ENCODE data around the gene PAQR6.

DNA sequence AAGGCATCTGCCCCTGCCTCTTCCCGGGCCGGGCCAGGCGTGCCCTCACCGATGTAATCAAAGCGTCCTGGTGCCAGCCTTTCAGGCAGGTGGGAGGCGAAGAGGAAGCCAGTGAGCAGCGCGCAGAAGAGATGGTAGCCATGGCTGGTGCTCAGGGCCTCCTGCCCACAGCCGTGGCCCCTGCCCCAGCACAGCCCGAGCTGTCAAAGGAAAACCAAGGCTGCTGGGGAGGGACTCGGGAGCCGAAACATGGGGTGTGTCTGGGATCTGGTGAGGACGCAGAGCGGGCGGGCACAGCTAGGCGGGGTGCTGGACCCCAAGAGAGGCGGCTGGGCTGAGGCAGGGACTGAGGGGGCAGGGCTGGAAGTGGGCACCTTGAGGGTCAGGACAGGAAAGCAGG, 3.1 kb downstream of the PAQR6 start:
- TF ChIP-seq POLR2A (IDR thresholded peaks at IDR 0.05): no peak
- TF ChIP-seq, protein P1, sequence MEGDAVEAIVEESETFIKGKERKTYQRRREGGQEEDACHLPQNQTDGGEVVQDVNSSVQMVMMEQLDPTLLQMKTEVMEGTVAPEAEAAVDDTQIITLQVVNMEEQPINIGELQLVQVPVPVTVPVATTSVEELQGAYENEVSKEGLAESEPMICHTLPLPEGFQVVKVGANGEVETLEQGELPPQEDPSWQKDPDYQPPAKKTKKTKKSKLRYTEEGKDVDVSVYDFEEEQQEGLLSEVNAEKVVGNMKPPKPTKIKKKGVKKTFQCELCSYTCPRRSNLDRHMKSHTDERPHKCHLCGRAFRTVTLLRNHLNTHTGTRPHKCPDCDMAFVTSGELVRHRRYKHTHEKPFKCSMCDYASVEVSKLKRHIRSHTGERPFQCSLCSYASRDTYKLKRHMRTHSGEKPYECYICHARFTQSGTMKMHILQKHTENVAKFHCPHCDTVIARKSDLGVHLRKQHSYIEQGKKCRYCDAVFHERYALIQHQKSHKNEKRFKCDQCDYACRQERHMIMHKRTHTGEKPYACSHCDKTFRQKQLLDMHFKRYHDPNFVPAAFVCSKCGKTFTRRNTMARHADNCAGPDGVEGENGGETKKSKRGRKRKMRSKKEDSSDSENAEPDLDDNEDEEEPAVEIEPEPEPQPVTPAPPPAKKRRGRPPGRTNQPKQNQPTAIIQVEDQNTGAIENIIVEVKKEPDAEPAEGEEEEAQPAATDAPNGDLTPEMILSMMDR (IDR thresholded peaks at IDR 0.05): no peak
